ENCODE results near the gene PDS5B. TPM values are rescaled to one million over a fixed set of nuclear protein-coding genes. Genes with fewer than 3 reads are reported as not detected.
A peak's percentile ranks its signal among the peaks of the same experiment; 100 is the strongest.
"Not testable (repeated sequence)": the region's sequence is repeated elsewhere in the genome, so short reads cannot be mapped to it uniquely, and the experiment has no call there.

PDS5B gene
- total and polyA plus RNA-seq, 9 donors = 30.4 to 52.7 (median 41.4) TPM

- Histone ChIP-seq H3K9me3 (replicated peaks; ENCODE audit: control insufficient read depth, low read depth, low read length) (no peaks in the 10 kb centered on the region), H3K27ac (ENCODE audit: low read length) (no peak overlapping the region), H3K4me1 (ENCODE audit: control insufficient read depth, insufficient read depth, low read length) (no peaks in the 10 kb centered on the region), H3K27me3 (ENCODE audit: control insufficient read depth, insufficient read depth, low read length) (no peaks in the 10 kb centered on the region), H3K36me3 (ENCODE audit: control insufficient read depth, insufficient read depth, low read length) (no peaks in the 10 kb centered on the region), H3K4me3 (ENCODE audit: low read length) (no peak overlapping the region)
- DNase-seq = no peak
- WGBS (ENCODE audit: insufficient coverage) = no CpG with 5 or more reads among the region's 3 CpGs
Measured at GRCh38 chr13:32549788-32550187, 36.5 kb upstream of the PDS5B start.

GRCh38 chr13:32553720-32554119 lies 32.5 kb upstream of the PDS5B start:
- Histone ChIP-seq H3K27me3 (ENCODE audit: control insufficient read depth, insufficient read depth, low read length) (no peaks in the 10 kb centered on the region), H3K27ac (ENCODE audit: low read length) (no peak overlapping the region), H3K4me3 (ENCODE audit: low read length) (no peak overlapping the region), H3K9me3 (replicated peaks; ENCODE audit: control insufficient read depth, low read depth, low read length) (no peaks in the 10 kb centered on the region), H3K36me3 (ENCODE audit: control insufficient read depth, insufficient read depth, low read length) (no peaks in the 10 kb centered on the region), H3K4me1 (ENCODE audit: control insufficient read depth, insufficient read depth, low read length) (no peaks in the 10 kb centered on the region)
- DNase-seq = no peak
- 100% methylated on average over 1 of the region's 1 CpG for WGBS (ENCODE audit: insufficient coverage)

GRCh38 chr13:32555613-32556012 lies 30.6 kb upstream of the PDS5B start:
- no peaks in the 10 kb centered on the region for H3K4me1 ChIP-seq (ENCODE audit: control insufficient read depth, insufficient read depth, low read length)
- no peak overlapping the region for H3K27ac ChIP-seq (ENCODE audit: low read length)
- no peak for DNase-seq
- no peaks in the 10 kb centered on the region for H3K9me3 ChIP-seq (replicated peaks; ENCODE audit: control insufficient read depth, low read depth, low read length)
- H3K36me3 ChIP-seq (ENCODE audit: control insufficient read depth, insufficient read depth, low read length) = no peaks in the 10 kb centered on the region
- no peak overlapping the region for H3K4me3 ChIP-seq (ENCODE audit: low read length)
- no CpG with 5 or more reads among the region's 2 CpGs for WGBS (ENCODE audit: insufficient coverage)
- H3K27me3 ChIP-seq (ENCODE audit: control insufficient read depth, insufficient read depth, low read length) = no peaks in the 10 kb centered on the region

GRCh38 chr13:32560842-32561241 lies 25.4 kb upstream of the PDS5B start:
- not testable (repeated sequence) for H3K27me3 ChIP-seq (ENCODE audit: control insufficient read depth, insufficient read depth, low read length); H3K27ac ChIP-seq (ENCODE audit: low read length); H3K4me3 ChIP-seq (ENCODE audit: low read length); DNase-seq; H3K4me1 ChIP-seq (ENCODE audit: control insufficient read depth, insufficient read depth, low read length); H3K36me3 ChIP-seq (ENCODE audit: control insufficient read depth, insufficient read depth, low read length); H3K9me3 ChIP-seq (replicated peaks; ENCODE audit: control insufficient read depth, low read depth, low read length)
- WGBS (ENCODE audit: insufficient coverage) = no CpG with 5 or more reads among the region's 1 CpG

GRCh38 chr13:32575687-32576086 lies 10.6 kb upstream of the PDS5B start:
- H3K27me3 ChIP-seq (ENCODE audit: control insufficient read depth, insufficient read depth, low read length); H3K4me1 ChIP-seq (ENCODE audit: control insufficient read depth, insufficient read depth, low read length); H3K4me3 ChIP-seq (ENCODE audit: low read length); H3K36me3 ChIP-seq (ENCODE audit: control insufficient read depth, insufficient read depth, low read length); DNase-seq; H3K27ac ChIP-seq (ENCODE audit: low read length): not testable (repeated sequence)
- no CpG with 5 or more reads among the region's 4 CpGs for WGBS (ENCODE audit: insufficient coverage)
- H3K9me3 ChIP-seq (replicated peaks; ENCODE audit: control insufficient read depth, low read depth, low read length) = peaks cover 11% of the 10 kb centered on the region

- no peak for DNase-seq
- Histone ChIP-seq H3K36me3 (ENCODE audit: control insufficient read depth, insufficient read depth, low read length) (no peaks in the 10 kb centered on the region), H3K4me1 (ENCODE audit: control insufficient read depth, insufficient read depth, low read length) (no peaks in the 10 kb centered on the region), H3K27ac (ENCODE audit: low read length) (no peak overlapping the region), H3K9me3 (replicated peaks; ENCODE audit: control insufficient read depth, low read depth, low read length) (peaks cover 11% of the 10 kb centered on the region), H3K27me3 (ENCODE audit: control insufficient read depth, insufficient read depth, low read length) (no peaks in the 10 kb centered on the region), H3K4me3 (ENCODE audit: low read length) (no peak overlapping the region)
- WGBS (ENCODE audit: insufficient coverage) = 97% methylated on average over 2 of the region's 3 CpGs
Measured at GRCh38 chr13:32577032-32577431, 9.2 kb upstream of the PDS5B start.

- Histone ChIP-seq H3K9me3 (replicated peaks; ENCODE audit: control insufficient read depth, low read depth, low read length) (peaks cover 11% of the 10 kb centered on the region), H3K4me3 (ENCODE audit: low read length) (no peak overlapping the region), H3K27ac (ENCODE audit: low read length) (no peak overlapping the region), H3K27me3 (ENCODE audit: control insufficient read depth, insufficient read depth, low read length) (no peaks in the 10 kb centered on the region), H3K4me1 (ENCODE audit: control insufficient read depth, insufficient read depth, low read length) (peaks cover 3% of the 10 kb centered on the region), H3K36me3 (ENCODE audit: control insufficient read depth, insufficient read depth, low read length) (no peaks in the 10 kb centered on the region)
- DNase-seq = peak; percentile 53
- WGBS (ENCODE audit: insufficient coverage) = no CpG with 5 or more reads among the region's 3 CpGs
Measured at GRCh38 chr13:32581177-32581786, 5.0 kb upstream of the PDS5B start.

- Histone ChIP-seq H3K36me3 (ENCODE audit: control insufficient read depth, insufficient read depth, low read length) (no peaks in the 10 kb centered on the region), H3K9me3 (replicated peaks; ENCODE audit: control insufficient read depth, low read depth, low read length) (peaks cover 7% of the 10 kb centered on the region), H3K27me3 (ENCODE audit: control insufficient read depth, insufficient read depth, low read length) (no peaks in the 10 kb centered on the region), H3K4me3 (ENCODE audit: low read length) (no peak overlapping the region), H3K4me1 (ENCODE audit: control insufficient read depth, insufficient read depth, low read length) (peaks cover 3% of the 10 kb centered on the region), H3K27ac (ENCODE audit: low read length) (no peak overlapping the region)
- no peak for DNase-seq
- 50% methylated on average over 1 of the region's 2 CpGs for WGBS (ENCODE audit: insufficient coverage)
Measured at GRCh38 chr13:32582281-32582680, 4.0 kb upstream of the PDS5B start.

GRCh38 chr13:32582991-32583390 lies 3.3 kb upstream of the PDS5B start:
- WGBS (ENCODE audit: insufficient coverage) = 63% methylated on average over 1 of the region's 2 CpGs
- DNase-seq = no peak
- no peak overlapping the region for H3K4me3 ChIP-seq (ENCODE audit: low read length)

GRCh38 chr13:32585550-32586079 lies 637 bp upstream of the PDS5B start:
- H3K27ac ChIP-seq (ENCODE audit: low read length) = peak overlapping the region; percentile 74
- H3K9me3 ChIP-seq (replicated peaks; ENCODE audit: control insufficient read depth, low read depth, low read length) = no peaks in the 10 kb centered on the region
- H3K36me3 ChIP-seq (ENCODE audit: control insufficient read depth, insufficient read depth, low read length) = no peaks in the 10 kb centered on the region
- H3K4me3 ChIP-seq (ENCODE audit: low read length) = peak overlapping the region; percentile 38
- DNase-seq = peak; percentile 56
- WGBS (ENCODE audit: insufficient coverage) = no CpG with 5 or more reads among the region's 8 CpGs
- peaks cover 7% of the 10 kb centered on the region for H3K4me1 ChIP-seq (ENCODE audit: control insufficient read depth, insufficient read depth, low read length)
- H3K27me3 ChIP-seq (ENCODE audit: control insufficient read depth, insufficient read depth, low read length) = no peaks in the 10 kb centered on the region

More at GRCh38 chr13:32582991-32583390, 3.3 kb upstream of the PDS5B start:
- H3K4me1 ChIP-seq (ENCODE audit: control insufficient read depth, insufficient read depth, low read length) = peaks cover 3% of the 10 kb centered on the region
- H3K9me3 ChIP-seq (replicated peaks; ENCODE audit: control insufficient read depth, low read depth, low read length) = peaks cover 2% of the 10 kb centered on the region
- no peaks in the 10 kb centered on the region for H3K27me3 ChIP-seq (ENCODE audit: control insufficient read depth, insufficient read depth, low read length)
- H3K27ac ChIP-seq (ENCODE audit: low read length) = no peak overlapping the region
- H3K36me3 ChIP-seq (ENCODE audit: control insufficient read depth, insufficient read depth, low read length) = no peaks in the 10 kb centered on the region
